Mesothelial cell of epicardium (in vitro differentiated cells): ENCODE results near the gene EHMT1. TPM values are rescaled to one million over a fixed set of nuclear protein-coding genes. Genes with fewer than 3 reads are reported as not detected.

Experiments
- DNase-seq, 2 experiments: peaks; one replicate each; pipeline ENCODE4 v3.0.0; 2021; ENCODE audit warnings: low spot score in 2 of 2; ENCODE audit not compliant: unreplicated experiment in 2 of 2
- H3K27ac Mint-ChIP-seq: 2 replicates; pipeline ENCODE4 v1.8.0; 2021; ENCODE audit warnings: mixed read lengths
- H3K27me3 Mint-ChIP-seq: 2 replicates; pipeline ENCODE4 v1.8.0; 2021; ENCODE audit warnings: low read depth, mixed read lengths
- H3K36me3 Mint-ChIP-seq: 2 replicates; pipeline ENCODE4 v1.8.0; 2021; ENCODE audit warnings: mixed read lengths
- H3K4me1 Mint-ChIP-seq: 2 replicates; pipeline ENCODE4 v1.8.0; 2021; ENCODE audit warnings: mixed read lengths
- H3K4me3 Mint-ChIP-seq: 2 replicates; pipeline ENCODE4 v1.8.0; 2021; ENCODE audit warnings: mild to moderate bottlenecking, moderate library complexity, mixed read lengths
- H3K9me3 Mint-ChIP-seq: 2 replicates; pipeline ENCODE4 v1.8.0; 2021; ENCODE audit warnings: mixed read lengths
- total RNA-seq: library from RNA; stranded (reverse); gene quantifications from 3 replicates; pipeline ENCODE4 v1.2.1, GENCODE V29; 2021
- TF ChIP-seq, protein P1 (sequence below): fragments of 200-600 bp; sonication (generic); IDR thresholded peaks from one replicate; pipeline ENCODE4 v1.5.0; 2021; ENCODE audit warnings: antibody characterized with exemption; ENCODE audit not compliant: unreplicated experiment

Gene EHMT1
- total RNA-seq, 1 donor from 2014 or later = 147 TPM

DNA sequence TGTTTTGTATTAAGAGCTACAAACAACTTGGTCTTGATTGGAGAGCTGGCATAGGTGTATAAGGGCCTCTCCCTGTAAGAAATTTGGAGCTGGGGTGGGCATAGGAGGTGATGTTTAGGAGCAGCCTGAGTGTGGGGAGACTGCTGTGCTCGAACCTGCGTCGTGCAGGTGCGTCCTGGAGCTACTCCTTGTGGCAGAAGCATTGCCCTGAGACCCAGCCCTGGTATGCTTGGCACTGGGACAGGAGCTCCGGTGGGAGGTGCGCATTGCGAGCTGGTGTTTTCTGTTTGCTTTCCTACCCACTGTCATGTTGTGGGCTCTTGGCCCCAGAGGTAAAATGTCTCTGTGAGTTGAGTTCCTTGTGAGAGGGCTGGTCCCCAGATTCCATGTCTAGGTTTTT lies 46.4 kb downstream of the EHMT1 start:
- Mint-ChIP-seq H3K27me3 (no peaks in the 10 kb centered on the region), H3K27ac (peak overlapping the region; percentile 83), H3K4me1 (peaks cover 36% of the 10 kb centered on the region), H3K36me3 (peaks cover 14% of the 10 kb centered on the region), H3K4me3 (no peak overlapping the region), H3K9me3 (no peaks in the 10 kb centered on the region)
- no peak for DNase-seq
- TF ChIP-seq, protein P1, sequence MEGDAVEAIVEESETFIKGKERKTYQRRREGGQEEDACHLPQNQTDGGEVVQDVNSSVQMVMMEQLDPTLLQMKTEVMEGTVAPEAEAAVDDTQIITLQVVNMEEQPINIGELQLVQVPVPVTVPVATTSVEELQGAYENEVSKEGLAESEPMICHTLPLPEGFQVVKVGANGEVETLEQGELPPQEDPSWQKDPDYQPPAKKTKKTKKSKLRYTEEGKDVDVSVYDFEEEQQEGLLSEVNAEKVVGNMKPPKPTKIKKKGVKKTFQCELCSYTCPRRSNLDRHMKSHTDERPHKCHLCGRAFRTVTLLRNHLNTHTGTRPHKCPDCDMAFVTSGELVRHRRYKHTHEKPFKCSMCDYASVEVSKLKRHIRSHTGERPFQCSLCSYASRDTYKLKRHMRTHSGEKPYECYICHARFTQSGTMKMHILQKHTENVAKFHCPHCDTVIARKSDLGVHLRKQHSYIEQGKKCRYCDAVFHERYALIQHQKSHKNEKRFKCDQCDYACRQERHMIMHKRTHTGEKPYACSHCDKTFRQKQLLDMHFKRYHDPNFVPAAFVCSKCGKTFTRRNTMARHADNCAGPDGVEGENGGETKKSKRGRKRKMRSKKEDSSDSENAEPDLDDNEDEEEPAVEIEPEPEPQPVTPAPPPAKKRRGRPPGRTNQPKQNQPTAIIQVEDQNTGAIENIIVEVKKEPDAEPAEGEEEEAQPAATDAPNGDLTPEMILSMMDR = no peak

DNA sequence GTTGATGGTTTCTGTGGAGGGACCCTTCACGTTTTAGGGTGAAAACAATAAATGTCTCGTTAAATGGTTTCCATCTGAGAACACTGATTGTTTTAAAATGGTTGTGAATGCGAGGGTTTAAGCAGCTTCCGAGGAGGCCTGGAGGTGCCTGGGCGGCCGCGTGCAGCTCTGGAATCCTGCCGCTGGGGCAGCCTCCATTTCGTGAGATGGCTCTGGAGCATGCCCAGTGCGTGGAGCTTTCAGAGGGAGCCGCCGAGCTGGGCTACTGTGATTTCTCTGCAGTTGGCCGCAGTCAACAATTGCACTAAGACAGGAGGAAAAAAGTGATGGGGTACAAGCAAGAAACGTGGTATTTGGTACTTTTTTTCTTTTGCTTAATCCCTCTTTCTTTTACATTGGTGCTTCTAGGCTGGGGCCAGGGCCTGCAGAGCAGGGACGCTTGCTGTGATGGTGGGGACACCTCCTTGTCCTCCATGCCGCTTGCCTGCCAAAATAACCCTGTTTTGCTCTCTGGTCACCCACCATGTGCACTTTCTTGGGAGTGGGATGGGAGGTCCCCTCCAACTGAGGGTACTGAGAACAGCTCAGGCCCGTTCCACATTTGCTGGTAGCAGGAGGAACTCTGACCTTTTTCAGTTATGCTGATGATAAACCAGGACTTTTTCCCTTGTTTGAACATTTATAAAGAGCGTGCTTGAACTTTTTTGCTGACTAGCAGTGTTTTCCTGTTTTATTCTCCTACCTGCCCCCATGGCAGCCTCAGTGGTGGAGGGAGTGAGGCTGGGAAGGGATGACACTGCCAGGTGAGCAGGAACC lies 47.1 kb downstream of the EHMT1 start:
- H3K4me3 Mint-ChIP-seq = no peak overlapping the region
- H3K4me1 Mint-ChIP-seq = peaks cover 40% of the 10 kb centered on the region
- DNase-seq = no peak

DNA sequence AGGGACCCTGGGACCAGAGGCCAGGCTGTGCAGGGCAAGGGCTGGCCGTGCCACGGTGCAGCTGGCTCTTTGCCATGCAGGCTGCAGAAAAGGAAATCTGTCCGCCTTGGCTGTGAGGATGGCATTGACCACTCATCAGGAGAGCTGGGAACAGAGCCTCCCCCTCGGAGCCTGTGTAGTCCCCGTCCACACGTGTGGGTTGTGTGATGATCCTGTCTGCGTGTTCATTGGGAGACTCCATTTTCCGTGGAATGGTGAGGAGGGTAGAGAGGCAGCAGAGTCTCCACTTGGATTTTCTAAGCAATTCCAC lies 47.7 kb downstream of the EHMT1 start:
- H3K27ac Mint-ChIP-seq = peak overlapping the region; percentile 81
- no peaks in the 10 kb centered on the region for H3K27me3 Mint-ChIP-seq
- TF ChIP-seq, protein P1 = no peak
- H3K4me3 Mint-ChIP-seq = no peak overlapping the region
- H3K4me1 Mint-ChIP-seq = peaks cover 41% of the 10 kb centered on the region
- H3K9me3 Mint-ChIP-seq = no peaks in the 10 kb centered on the region
- peaks cover 17% of the 10 kb centered on the region for H3K36me3 Mint-ChIP-seq
- no peak for DNase-seq

More for the DNA sequence above, 47.1 kb downstream of the EHMT1 start:
- Mint-ChIP-seq H3K27me3 (no peaks in the 10 kb centered on the region), H3K36me3 (peaks cover 17% of the 10 kb centered on the region), H3K9me3 (no peaks in the 10 kb centered on the region), H3K27ac (peak overlapping the region; percentile 83)
- TF ChIP-seq, protein P1 = no peak

DNA sequence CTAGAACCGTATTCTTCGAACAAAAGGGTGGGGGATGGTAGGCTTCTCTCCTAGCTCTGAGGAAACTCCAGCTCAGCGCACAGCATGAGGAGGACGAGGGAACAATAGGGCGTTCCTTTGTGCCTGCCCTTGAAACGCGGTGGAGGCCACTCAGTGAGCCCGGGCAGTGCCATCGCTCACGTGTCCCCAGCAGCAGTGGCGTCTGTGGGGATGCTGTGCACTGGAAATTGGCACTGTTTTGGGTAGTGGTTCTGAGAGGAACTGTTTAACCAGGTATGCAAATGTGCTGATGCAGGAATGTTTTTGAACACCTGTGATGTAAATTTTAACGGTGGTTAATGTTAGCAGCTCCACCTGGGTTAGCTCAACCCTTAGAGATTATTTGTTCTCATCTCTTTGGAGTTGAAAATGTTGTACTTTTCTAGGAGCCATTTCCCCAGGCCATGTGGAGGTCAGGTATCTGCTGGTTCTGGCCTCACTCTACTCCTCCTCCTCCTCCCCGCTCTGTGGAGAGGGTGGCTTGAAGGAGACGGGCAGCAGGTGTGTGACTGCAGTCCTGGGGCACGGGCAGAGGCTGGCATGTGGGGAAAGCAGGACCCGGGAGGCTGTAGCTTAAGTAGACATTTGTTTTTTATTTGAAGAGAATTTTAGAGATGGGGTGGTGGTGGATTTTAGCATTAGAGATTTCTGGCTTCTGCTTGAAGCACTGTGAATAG lies 48.3 kb downstream of the EHMT1 start:
- Mint-ChIP-seq H3K4me1 (peaks cover 41% of the 10 kb centered on the region), H3K27me3 (no peaks in the 10 kb centered on the region), H3K27ac (peak overlapping the region; percentile 28), H3K4me3 (no peak overlapping the region), H3K36me3 (peaks cover 17% of the 10 kb centered on the region), H3K9me3 (no peaks in the 10 kb centered on the region)
- TF ChIP-seq, protein P1 = no peak
- DNase-seq = no peak

DNA sequence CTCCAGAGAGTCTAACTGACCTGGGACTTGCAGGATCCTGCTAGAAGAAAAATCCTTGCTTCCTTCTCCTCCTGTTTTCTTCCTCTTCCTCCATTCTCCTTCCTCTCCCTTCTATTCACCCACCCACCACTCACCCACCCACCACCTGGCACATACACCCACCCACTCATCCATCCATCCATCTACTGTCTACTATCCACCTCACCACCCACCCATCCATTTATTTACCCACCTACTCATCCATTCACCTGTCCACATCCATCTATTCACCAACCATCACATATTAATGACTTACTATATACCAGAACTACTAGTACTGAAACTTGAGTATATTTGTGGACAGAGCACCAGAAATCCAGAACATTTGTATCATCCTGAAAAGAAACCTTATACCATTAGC lies 49.4 kb downstream of the EHMT1 start:
- Mint-ChIP-seq H3K27ac (no peak overlapping the region), H3K36me3 (peaks cover 17% of the 10 kb centered on the region), H3K9me3 (no peaks in the 10 kb centered on the region), H3K4me1 (peaks cover 46% of the 10 kb centered on the region), H3K4me3 (no peak overlapping the region), H3K27me3 (no peaks in the 10 kb centered on the region)
- DNase-seq = no peak
- TF ChIP-seq, protein P1 = no peak
